Measurements from ENCODE around the gene TIMP3. TPM values are rescaled to one million over a fixed set of nuclear protein-coding genes. Genes with fewer than 3 reads are reported as not detected.

TIMP3 gene
- total and polyA plus RNA-seq, 11 donors = 112 to 629 (median 152) TPM

DNA sequence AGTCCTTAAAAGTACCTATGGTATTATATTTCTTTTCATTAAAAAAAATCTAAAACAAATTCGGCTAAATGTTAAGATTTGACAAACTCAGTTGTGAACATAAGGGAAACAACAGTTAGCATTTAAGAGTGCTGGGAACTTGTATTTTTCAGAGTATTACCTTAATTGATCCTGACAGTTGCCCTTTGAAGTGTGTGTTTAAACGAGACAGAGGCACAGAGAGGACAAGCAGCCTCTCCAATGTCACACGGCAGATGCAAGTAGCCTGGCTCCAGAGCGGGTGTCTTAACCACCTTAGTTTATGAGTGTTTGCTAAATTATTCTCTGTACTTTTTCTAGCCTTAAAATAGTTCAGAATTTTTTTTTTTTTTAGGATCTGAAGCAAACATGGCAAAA lies 80.9 kb downstream of the TIMP3 start:
- H3K27me3 ChIP-seq = no peaks in the 10 kb centered on the region
- H3K4me3 ChIP-seq = no peak overlapping the region
- H3K4me1 ChIP-seq = peaks cover 5 to 28% (median 13%) of the 10 kb centered on the region in 12 donors
- TF ChIP-seq, protein P1, sequence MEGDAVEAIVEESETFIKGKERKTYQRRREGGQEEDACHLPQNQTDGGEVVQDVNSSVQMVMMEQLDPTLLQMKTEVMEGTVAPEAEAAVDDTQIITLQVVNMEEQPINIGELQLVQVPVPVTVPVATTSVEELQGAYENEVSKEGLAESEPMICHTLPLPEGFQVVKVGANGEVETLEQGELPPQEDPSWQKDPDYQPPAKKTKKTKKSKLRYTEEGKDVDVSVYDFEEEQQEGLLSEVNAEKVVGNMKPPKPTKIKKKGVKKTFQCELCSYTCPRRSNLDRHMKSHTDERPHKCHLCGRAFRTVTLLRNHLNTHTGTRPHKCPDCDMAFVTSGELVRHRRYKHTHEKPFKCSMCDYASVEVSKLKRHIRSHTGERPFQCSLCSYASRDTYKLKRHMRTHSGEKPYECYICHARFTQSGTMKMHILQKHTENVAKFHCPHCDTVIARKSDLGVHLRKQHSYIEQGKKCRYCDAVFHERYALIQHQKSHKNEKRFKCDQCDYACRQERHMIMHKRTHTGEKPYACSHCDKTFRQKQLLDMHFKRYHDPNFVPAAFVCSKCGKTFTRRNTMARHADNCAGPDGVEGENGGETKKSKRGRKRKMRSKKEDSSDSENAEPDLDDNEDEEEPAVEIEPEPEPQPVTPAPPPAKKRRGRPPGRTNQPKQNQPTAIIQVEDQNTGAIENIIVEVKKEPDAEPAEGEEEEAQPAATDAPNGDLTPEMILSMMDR (IDR thresholded peaks at IDR 0.05) = no peak
- TF ChIP-seq POLR2A (IDR thresholded peaks at IDR 0.05) = no peak
- H3K36me3 ChIP-seq = no peaks in the 10 kb centered on the region
- intact Hi-C loops (cut with DNase I) = loop anchor here in 3 of 10 donors (2.0 to 10.0 kb wide), 3 partner anchors 40 to 80 kb away; no protein-coding TSS in a partner anchor
- no peaks in the 10 kb centered on the region for H3K9me3 ChIP-seq
- no peak for DNase-seq
- H3K27ac ChIP-seq = peak overlapping the region in 6 of 12 donors; percentile 11 to 76 (median 52)
- ATAC-seq = no peak
- WGBS, 4 donors = 69 to 80% (median 76%) methylated on average over 4 of the region's 4 CpGs

DNA sequence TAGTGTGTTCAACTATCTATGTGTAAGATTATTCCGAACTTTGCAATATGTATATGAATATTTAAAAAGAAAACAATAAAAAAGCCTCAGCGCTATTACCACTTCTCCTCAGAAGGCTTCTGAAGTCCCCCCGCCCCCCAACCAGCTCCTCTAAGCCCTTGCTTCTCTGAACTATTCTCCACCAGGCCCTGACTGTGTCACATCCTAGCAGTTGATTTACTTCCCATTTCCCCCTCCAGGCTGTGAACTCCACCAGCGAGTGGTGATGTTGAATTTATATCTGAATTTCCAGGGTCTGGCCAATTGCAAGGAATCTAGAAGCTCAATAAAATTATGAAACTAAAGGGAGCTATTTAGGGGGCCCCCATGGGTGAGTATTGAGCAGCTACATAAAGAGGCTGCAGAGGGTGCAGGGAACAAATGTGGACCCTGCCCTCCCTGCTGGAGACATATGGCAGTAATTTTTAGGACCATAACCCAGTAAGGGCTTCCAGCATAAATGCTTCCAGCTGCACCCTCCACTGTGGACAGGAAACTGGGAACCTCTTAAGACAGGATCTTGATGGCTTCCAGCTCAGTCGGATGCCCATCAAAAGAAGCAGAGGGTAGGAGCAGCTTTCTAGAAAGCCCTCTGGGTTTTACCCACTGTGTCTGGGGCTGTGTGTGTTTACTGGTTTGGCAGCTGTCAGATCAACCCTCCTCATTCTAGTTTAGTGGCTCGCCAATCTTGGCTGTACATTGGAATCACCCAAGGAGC lies 81.4 kb downstream of the TIMP3 start:
- WGBS, 4 donors = 82 to 89% (median 86%) methylated on average over 6 of the region's 6 CpGs

DNA sequence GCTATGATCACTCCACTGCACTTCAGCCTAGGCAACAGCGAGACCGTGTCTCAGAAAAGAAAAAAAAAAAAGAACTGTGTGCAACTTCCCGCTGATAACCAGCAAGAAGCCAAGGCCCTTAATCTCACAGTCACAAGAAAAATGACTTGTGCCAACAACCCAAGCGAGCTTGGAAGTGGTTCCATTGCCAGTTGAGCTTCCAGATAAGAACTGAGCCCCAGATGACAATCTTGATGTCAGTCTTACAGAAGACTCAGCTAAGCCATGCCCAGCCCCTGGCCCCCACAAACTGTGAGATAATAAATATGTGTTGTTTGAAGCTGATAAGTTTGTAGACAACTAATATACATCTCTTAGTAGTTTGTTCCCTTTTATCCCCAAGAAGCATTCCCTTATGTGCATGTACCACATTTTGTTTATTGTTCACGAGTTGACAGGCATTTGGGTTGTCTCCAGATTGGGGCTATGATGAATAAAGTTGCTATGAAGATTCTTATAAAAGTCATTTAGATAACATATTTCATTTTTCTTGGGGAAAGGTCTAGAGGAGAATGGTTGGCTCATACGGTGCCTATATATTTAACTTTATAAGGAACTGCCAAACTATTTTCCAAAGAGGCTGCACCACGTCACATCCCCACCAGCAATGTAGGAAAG lies 85.9 kb downstream of the TIMP3 start:
- peak overlapping the region in 8 of 12 donors; percentile 15 to 84 (median 61) for H3K27ac ChIP-seq

More for the DNA sequence above, 81.4 kb downstream of the TIMP3 start:
- H3K4me3 ChIP-seq = no peak overlapping the region
- intact Hi-C loops (cut with DNase I) = loop anchor here in 3 of 10 donors (2.0 to 10.0 kb wide), 3 partner anchors 41 to 80 kb away; no protein-coding TSS in a partner anchor
- no peaks in the 10 kb centered on the region for H3K36me3 ChIP-seq
- no peaks in the 10 kb centered on the region for H3K9me3 ChIP-seq
- ATAC-seq (no peak), DNase-seq (no peak)
- no peaks in the 10 kb centered on the region for H3K27me3 ChIP-seq
- peaks cover 5 to 34% (median 13%) of the 10 kb centered on the region in 12 donors for H3K4me1 ChIP-seq
- no peak overlapping the region for H3K27ac ChIP-seq
- TF ChIP-seq, protein P1 (IDR thresholded peaks at IDR 0.05) = no peak
- no peak for TF ChIP-seq POLR2A (IDR thresholded peaks at IDR 0.05)

More for the DNA sequence above, 85.9 kb downstream of the TIMP3 start:
- DNase-seq (no peak), ATAC-seq (no peak)
- H3K27me3 ChIP-seq = no peaks in the 10 kb centered on the region
- H3K36me3 ChIP-seq = no peaks in the 10 kb centered on the region
- intact Hi-C loops (cut with DNase I) = loop anchor here in 1 of 10 donors (10.0 kb wide), 1 partner anchor 53 kb away; no protein-coding TSS in a partner anchor
- no peak overlapping the region for H3K4me3 ChIP-seq
- H3K4me1 ChIP-seq = peaks cover 0 to 22% (median 14%) of the 10 kb centered on the region in 12 donors
- TF ChIP-seq POLR2A (IDR thresholded peaks at IDR 0.05) = no peak
- TF ChIP-seq, protein P1 (IDR thresholded peaks at IDR 0.05) = no peak
- 44 to 56% (median 53%) methylated on average over 7 of the region's 7 CpGs for WGBS, 4 donors
- H3K9me3 ChIP-seq = no peaks in the 10 kb centered on the region

Data from heart left ventricle (tissue), 16 donors.